Neural crest cell (in vitro differentiated cells): ENCODE measurements around the gene NUTM2E. TPM values are rescaled to one million over a fixed set of nuclear protein-coding genes. Genes with fewer than 3 reads are reported as not detected.
"Not testable (repeated sequence)": the region's sequence is repeated elsewhere in the genome, so short reads cannot be mapped to it uniquely, and the experiment has no call there.

Experiments used
- DNase-seq: peaks from one replicate; pipeline ENCODE4 v3.0.0; 2021; ENCODE audit warnings: low read depth, mixed read lengths, low spot score
- H3K27ac Mint-ChIP-seq: one replicate; pipeline ENCODE4 v1.8.0; 2021; ENCODE audit warnings: mild to moderate bottlenecking, mixed read lengths; ENCODE audit not compliant: unreplicated experiment
- H3K27me3 Mint-ChIP-seq: 2 replicates; pipeline ENCODE4 v1.8.0; 2021; ENCODE audit warnings: low read depth, mild to moderate bottlenecking, mixed read lengths
- H3K36me3 Mint-ChIP-seq: 2 replicates; pipeline ENCODE4 v1.8.0; 2021; ENCODE audit warnings: low read depth, mild to moderate bottlenecking, mixed read lengths
- H3K4me1 Mint-ChIP-seq: 2 replicates; pipeline ENCODE4 v1.8.0; 2021; ENCODE audit warnings: mixed read lengths
- H3K4me3 Mint-ChIP-seq: one replicate; pipeline ENCODE4 v1.8.0; 2021; ENCODE audit warnings: mild to moderate bottlenecking, mixed read lengths
- H3K9me3 Mint-ChIP-seq: 2 replicates; pipeline ENCODE4 v1.8.0; 2021; ENCODE audit warnings: mixed read lengths
- total RNA-seq: library from RNA; stranded (reverse); gene quantifications from 2 replicates; pipeline ENCODE4 v1.2.1, GENCODE V29; 2021
- TF ChIP-seq, protein P1 (sequence below): fragments of 200-600 bp; sonication (generic); conservative IDR thresholded peaks from 2 replicates; pipeline ENCODE4 v1.5.0; 2021; ENCODE audit warnings: antibody characterized with exemption, mild to moderate bottlenecking

NUTM2E gene
- total RNA-seq, 1 donor from 2014 or later = 1.6 TPM

DNA sequence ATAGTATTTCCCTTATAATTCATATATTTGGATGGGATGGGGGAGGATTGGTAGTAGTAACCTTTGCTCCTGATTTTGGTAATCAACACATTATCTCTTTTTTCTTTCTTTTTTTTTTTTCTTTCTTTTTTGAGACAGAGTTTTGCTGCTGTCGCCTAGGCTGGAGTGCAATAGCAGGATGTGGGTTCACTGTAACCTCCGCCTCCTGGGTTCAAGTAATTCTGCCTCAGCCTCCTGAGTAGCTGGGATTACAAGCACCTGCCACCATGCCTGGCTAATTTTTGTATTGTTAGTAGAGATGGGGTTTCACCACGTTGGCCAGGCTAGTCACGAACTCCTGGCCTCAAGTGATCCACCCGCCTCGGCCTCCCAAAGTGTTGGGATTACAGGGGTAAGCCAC, 3.2 kb upstream of the NUTM2E start:
- not testable (repeated sequence) for H3K27me3 Mint-ChIP-seq, H3K4me1 Mint-ChIP-seq, H3K4me3 Mint-ChIP-seq, H3K9me3 Mint-ChIP-seq, H3K36me3 Mint-ChIP-seq, H3K27ac Mint-ChIP-seq, DNase-seq

DNA sequence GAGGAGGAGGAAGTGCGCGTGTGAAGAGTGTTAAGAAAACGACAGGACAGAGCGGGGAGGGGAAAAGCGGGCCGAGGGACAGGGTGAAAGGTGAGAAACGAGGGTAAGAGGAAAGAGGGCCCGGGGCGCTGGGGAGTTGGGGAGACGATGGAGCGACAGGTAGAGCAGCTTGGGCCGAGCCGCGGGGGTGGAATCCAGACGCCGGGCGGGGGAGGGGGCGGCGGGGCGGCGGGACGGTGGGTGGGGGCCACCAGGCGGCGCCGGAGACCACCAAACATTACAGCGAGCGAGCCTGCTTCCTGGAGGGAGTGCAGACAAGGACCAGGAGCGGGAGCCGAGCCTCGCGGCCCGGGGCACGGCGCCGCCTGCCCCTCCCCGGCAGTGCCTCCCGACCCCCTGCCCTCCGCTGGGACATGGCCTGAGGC, 940 bp upstream of the NUTM2E start:
- not testable (repeated sequence) for DNase-seq, H3K9me3 Mint-ChIP-seq, H3K36me3 Mint-ChIP-seq, H3K4me1 Mint-ChIP-seq, H3K27me3 Mint-ChIP-seq
- H3K27ac Mint-ChIP-seq = peak overlapping the region; percentile 88
- TF ChIP-seq, protein P1, sequence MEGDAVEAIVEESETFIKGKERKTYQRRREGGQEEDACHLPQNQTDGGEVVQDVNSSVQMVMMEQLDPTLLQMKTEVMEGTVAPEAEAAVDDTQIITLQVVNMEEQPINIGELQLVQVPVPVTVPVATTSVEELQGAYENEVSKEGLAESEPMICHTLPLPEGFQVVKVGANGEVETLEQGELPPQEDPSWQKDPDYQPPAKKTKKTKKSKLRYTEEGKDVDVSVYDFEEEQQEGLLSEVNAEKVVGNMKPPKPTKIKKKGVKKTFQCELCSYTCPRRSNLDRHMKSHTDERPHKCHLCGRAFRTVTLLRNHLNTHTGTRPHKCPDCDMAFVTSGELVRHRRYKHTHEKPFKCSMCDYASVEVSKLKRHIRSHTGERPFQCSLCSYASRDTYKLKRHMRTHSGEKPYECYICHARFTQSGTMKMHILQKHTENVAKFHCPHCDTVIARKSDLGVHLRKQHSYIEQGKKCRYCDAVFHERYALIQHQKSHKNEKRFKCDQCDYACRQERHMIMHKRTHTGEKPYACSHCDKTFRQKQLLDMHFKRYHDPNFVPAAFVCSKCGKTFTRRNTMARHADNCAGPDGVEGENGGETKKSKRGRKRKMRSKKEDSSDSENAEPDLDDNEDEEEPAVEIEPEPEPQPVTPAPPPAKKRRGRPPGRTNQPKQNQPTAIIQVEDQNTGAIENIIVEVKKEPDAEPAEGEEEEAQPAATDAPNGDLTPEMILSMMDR = peak; percentile 51
- H3K4me3 Mint-ChIP-seq = peak overlapping the region; percentile 96

GRCh38 chr10:79826131-79826495, 426 bp upstream of the NUTM2E start:
- not testable (repeated sequence) for H3K9me3 Mint-ChIP-seq, H3K36me3 Mint-ChIP-seq, DNase-seq, H3K4me1 Mint-ChIP-seq, H3K27me3 Mint-ChIP-seq
- TF ChIP-seq, protein P1 = peak; percentile 12
- peak overlapping the region; percentile 90 for H3K4me3 Mint-ChIP-seq
- H3K27ac Mint-ChIP-seq = peak overlapping the region; percentile 89

DNA sequence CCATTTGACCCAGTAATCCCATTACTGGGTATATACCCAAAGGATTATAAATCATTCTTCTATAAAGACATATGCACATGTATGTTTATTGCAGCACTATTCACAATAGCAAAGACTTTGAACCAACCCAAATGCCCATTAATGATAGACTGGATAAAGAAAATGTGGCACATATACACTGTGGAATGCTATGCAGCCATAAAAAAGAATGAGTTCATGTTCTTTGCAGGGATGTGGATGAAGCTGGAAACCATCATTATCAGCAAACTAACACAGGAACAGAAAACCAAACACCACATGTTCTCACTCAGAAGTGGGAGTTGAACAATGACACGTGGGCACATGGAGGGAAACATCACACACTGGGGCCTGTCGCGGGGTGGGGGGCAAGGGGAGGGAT, 7.3 kb downstream of the NUTM2E start:
- H3K27me3 Mint-ChIP-seq, DNase-seq, H3K4me1 Mint-ChIP-seq, H3K27ac Mint-ChIP-seq, H3K4me3 Mint-ChIP-seq, H3K36me3 Mint-ChIP-seq, H3K9me3 Mint-ChIP-seq: not testable (repeated sequence)

- not testable (repeated sequence) for H3K27ac Mint-ChIP-seq, H3K4me3 Mint-ChIP-seq, H3K36me3 Mint-ChIP-seq, H3K9me3 Mint-ChIP-seq, H3K27me3 Mint-ChIP-seq, H3K4me1 Mint-ChIP-seq, DNase-seq
These were observed 9.4 kb downstream of the NUTM2E start for GRCh38 chr10:79835891-79836290.

DNA sequence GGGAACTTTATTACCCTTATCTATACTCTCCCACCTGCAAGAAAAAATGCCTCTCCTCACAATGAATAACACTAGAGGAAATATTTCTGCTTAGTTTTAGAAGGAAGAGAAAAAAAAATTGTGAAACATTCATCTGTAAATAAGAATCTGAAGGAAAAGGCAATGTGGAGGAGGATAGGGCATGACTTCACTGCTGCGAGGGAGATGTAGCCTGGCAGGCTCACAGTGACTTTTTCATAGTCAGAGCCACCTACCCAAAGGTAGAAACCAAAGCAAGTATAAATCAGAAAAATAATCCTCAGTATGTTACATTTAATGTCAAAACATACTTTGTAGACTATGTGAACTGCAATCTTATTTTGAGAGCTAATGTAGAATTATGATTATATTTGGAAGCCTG, 10.4 kb downstream of the NUTM2E start:
- not testable (repeated sequence) for H3K27ac Mint-ChIP-seq, H3K36me3 Mint-ChIP-seq, DNase-seq, H3K4me3 Mint-ChIP-seq, H3K27me3 Mint-ChIP-seq, H3K9me3 Mint-ChIP-seq, H3K4me1 Mint-ChIP-seq

- not testable (repeated sequence) for H3K27me3 Mint-ChIP-seq, H3K9me3 Mint-ChIP-seq, H3K27ac Mint-ChIP-seq, H3K4me3 Mint-ChIP-seq, H3K4me1 Mint-ChIP-seq, DNase-seq, H3K36me3 Mint-ChIP-seq
These were observed 11.9 kb downstream of the NUTM2E start for GRCh38 chr10:79838441-79838840.

- H3K4me3 Mint-ChIP-seq, H3K9me3 Mint-ChIP-seq, H3K27ac Mint-ChIP-seq, DNase-seq, H3K36me3 Mint-ChIP-seq, H3K4me1 Mint-ChIP-seq, H3K27me3 Mint-ChIP-seq: not testable (repeated sequence)
These were observed 26.8 kb downstream of the NUTM2E start for GRCh38 chr10:79853191-79853854.

DNA sequence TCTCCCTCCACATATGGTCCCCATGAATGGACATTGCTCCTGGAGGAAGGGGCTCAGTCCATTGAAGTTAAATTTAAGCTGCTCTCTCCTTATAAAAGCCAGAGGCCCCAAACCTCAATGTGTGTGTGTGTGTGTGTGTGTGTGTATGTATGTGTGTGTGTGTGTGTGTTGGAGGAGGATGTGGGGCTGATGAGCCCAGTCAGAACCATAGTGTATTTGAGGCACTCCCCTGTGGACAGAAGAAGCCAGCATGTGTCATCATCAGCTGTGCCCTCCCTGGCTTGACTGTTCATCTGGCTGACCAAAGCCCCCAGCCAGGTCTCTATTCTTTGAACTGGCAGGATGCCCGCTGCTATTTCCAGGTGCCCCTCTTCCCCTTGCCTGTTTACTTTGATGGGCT, 35.7 kb downstream of the NUTM2E start:
- H3K36me3 Mint-ChIP-seq, H3K9me3 Mint-ChIP-seq, H3K4me1 Mint-ChIP-seq, DNase-seq, H3K27ac Mint-ChIP-seq, H3K27me3 Mint-ChIP-seq, H3K4me3 Mint-ChIP-seq: not testable (repeated sequence)

- DNase-seq, H3K27me3 Mint-ChIP-seq, H3K4me3 Mint-ChIP-seq, H3K4me1 Mint-ChIP-seq, H3K9me3 Mint-ChIP-seq, H3K27ac Mint-ChIP-seq, H3K36me3 Mint-ChIP-seq: not testable (repeated sequence)
These were observed 36.3 kb downstream of the NUTM2E start for GRCh38 chr10:79862803-79863202.

DNA sequence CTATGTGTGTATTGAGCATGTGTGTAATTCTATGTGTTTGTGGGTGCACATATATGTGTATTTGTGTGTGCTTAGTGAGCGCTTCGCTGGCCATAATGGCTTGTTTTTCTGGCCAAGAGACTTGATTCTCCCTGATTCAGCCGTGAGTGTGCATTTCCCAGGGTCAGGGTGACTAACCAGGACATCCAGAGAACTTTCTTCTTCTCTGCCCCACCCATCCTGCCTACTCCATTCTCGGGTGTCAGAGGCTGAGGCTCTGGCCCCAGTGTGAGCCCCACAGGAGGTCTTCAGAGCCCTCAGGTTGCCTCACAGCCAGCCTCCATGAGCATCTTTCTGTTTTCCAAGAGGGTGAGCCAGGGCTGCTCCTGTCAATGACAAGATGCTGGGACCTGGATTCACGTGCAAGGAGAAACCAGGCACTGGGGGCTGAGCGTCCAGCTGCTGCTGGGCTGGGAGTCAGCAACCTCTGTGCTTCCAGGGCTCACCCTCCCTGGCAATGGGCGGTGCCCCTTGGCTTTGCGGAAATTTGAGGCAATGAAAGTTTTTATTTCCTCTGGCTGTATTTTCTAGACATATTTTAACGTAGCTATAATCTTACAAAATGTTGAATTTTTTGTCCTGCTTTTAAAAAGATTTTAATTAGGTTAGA, 40.5 kb downstream of the NUTM2E start:
- not testable (repeated sequence) for H3K27ac Mint-ChIP-seq, H3K4me1 Mint-ChIP-seq, H3K9me3 Mint-ChIP-seq, H3K27me3 Mint-ChIP-seq, DNase-seq, H3K36me3 Mint-ChIP-seq, H3K4me3 Mint-ChIP-seq

DNA sequence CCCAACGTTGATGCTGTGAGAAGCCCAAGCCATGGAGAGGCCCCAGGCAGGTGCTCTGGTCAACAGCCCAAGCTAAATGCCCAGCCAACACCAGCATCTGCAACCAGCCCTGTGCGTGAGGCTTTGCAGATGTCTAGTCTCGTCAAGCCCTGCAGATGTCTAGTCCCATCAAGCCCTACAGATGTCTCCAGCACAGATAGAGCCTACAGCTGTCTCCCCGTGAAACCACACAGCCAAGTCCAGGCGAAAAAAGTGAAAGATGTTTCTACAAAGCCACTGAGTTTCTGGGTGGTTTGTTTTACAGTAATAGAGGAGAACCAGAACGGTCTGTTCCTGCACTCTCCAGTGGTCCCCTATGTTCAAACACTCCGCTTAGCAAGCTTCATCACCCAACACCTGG, 41.5 kb downstream of the NUTM2E start:
- H3K4me3 Mint-ChIP-seq, DNase-seq, H3K4me1 Mint-ChIP-seq, H3K27me3 Mint-ChIP-seq, H3K27ac Mint-ChIP-seq, H3K9me3 Mint-ChIP-seq, H3K36me3 Mint-ChIP-seq: not testable (repeated sequence)
